DND-41 (cell line): ENCODE data around the gene PCDH9.

Experiments used
- EZH2 ChIP-seq: IDR thresholded peaks from 3 replicates; pipeline ENCODE4 v1.6.1; 2012; ENCODE audit warnings: borderline replicate concordance, low read depth, mild to moderate bottlenecking, moderate library complexity, low read length, inconsistent platforms; ENCODE audit not compliant: severe bottlenecking
- TF ChIP-seq, protein P1 (sequence below): IDR thresholded peaks from 2 replicates; pipeline ENCODE4 v1.5.1; 2012; ENCODE audit warnings: borderline replicate concordance, low read length, moderate library complexity, mild to moderate bottlenecking; ENCODE audit not compliant: poor library complexity, severe bottlenecking; ENCODE audit errors: extremely low read depth

GRCh38 chr13:66400292-66400691 lies 829.8 kb downstream of the PCDH9 start:
- TF ChIP-seq, protein P1, sequence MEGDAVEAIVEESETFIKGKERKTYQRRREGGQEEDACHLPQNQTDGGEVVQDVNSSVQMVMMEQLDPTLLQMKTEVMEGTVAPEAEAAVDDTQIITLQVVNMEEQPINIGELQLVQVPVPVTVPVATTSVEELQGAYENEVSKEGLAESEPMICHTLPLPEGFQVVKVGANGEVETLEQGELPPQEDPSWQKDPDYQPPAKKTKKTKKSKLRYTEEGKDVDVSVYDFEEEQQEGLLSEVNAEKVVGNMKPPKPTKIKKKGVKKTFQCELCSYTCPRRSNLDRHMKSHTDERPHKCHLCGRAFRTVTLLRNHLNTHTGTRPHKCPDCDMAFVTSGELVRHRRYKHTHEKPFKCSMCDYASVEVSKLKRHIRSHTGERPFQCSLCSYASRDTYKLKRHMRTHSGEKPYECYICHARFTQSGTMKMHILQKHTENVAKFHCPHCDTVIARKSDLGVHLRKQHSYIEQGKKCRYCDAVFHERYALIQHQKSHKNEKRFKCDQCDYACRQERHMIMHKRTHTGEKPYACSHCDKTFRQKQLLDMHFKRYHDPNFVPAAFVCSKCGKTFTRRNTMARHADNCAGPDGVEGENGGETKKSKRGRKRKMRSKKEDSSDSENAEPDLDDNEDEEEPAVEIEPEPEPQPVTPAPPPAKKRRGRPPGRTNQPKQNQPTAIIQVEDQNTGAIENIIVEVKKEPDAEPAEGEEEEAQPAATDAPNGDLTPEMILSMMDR: no peak
- TF ChIP-seq EZH2: no peak
